ENCODE measurements around the gene GLRX3.

GLRX3 gene

DNA sequence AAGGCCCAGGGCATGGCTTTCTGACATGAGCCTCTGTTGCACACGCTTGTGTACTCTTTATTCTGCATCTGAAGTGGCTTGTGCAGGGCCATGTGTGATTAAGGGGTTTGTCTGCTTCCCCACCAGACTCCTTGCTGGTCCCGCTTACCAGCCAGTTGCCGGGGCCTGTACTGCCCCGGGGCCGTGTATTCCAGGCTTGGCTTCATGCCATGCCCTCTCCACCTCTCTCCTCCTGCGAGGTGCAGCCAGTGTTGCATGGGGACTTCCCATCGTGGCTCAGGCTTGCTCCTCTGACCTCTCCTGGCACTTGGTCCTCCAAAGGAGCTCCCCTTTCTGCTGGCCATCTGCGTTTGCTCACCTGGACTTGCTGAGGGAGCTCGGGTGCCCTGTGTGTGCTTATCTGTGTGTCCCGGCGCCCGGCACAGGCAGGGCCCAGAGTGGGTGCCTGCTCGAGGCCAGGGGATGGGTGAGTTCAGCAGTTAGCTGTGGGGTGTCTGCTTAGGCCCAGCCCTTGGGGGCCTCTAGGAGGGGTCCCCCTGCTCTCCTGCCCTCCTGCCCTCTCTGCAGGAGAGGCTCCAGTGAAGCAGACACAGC is 14.6 kb upstream of the GLRX3 start:
- no peaks in the 10 kb centered on the region for H3K36me3 Mint-ChIP-seq (ENCODE audit: low read depth)
- peaks cover 19% of the 10 kb centered on the region for H3K27me3 Mint-ChIP-seq (ENCODE audit: low read depth)
- no peak overlapping the region for H3K4me3 Mint-ChIP-seq
- H3K4me1 Mint-ChIP-seq (ENCODE audit: low read depth): no peaks in the 10 kb centered on the region
- no peak overlapping the region for H3K27ac Mint-ChIP-seq
- H3K9me3 Mint-ChIP-seq: peaks cover 10% of the 10 kb centered on the region

DNA sequence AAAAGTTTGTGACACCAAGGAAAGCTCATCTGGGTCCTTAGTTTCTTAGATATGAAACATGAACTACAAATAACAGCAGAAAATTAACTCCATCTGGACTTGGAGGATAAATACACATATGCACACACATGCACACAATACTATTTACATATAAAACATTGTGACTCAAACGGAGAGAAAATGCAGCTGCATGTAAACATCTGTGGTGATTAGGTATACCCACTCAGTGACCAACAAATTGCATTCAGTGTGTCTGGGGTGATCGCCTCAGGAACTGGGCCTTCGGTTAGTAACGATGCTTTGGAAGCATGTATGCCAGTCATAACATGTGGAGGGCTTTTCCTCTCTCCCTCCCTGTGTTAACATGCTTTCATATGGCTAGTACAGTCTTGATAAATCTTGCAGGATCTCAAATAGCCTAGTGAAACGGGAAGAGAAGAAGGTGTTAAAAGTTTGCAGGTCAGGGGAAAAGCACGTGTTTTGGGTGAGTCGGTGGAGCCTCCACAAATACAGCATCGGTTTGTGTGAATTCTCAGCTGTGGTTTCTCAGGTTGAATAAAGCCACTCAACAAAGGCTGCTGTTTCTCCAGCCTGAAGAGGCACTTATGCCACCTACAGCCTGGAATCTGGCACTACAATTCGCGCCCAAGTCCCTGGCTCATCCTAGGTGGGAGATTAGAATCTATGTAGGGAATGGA is 8.7 kb upstream of the GLRX3 start:
- Mint-ChIP-seq H3K4me3 (no peak overlapping the region), H3K36me3 (ENCODE audit: low read depth) (no peaks in the 10 kb centered on the region)

DNA sequence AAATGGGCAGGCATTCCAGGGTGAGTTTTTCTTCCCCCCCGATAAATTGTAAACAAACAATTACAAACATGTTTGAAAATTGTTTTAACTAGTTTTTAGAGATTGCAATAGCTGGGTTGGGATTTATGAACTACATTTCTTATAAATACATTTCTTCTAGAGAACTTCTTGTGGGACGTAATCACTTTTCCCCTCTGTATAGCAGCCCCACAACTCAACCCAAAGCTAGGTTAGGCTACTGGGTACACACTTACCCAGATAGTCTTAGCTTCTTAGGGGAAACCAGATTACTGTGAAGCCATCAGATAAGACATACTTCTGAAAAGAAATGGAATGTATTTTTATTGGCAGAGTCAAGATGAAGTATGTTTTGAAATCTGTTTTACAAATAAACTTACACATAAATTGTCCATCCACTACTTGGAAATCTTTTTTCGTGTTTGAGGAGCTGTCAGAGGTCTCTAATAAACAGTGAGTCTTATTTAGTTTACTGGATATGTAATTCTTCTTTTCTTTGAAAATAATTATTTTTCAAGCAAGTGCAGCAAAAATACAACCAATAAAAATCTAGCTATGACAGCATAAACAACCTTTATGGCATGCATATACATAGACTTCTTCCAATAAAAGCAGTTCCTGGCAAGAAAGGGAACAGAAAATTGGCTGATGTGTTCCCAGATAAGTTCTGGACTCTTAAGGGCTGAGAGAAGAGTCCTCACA is 8.0 kb upstream of the GLRX3 start:
- Mint-ChIP-seq H3K4me1 (ENCODE audit: low read depth) (peaks cover 7% of the 10 kb centered on the region), H3K9me3 (no peaks in the 10 kb centered on the region), H3K4me3 (no peak overlapping the region), H3K27me3 (ENCODE audit: low read depth) (peaks cover 55% of the 10 kb centered on the region), H3K27ac (no peak overlapping the region), H3K36me3 (ENCODE audit: low read depth) (no peaks in the 10 kb centered on the region)

More for the DNA sequence above, 8.7 kb upstream of the GLRX3 start:
- Mint-ChIP-seq H3K4me1 (ENCODE audit: low read depth) (peaks cover 7% of the 10 kb centered on the region), H3K27ac (no peak overlapping the region), H3K27me3 (ENCODE audit: low read depth) (peaks cover 55% of the 10 kb centered on the region), H3K9me3 (no peaks in the 10 kb centered on the region)

DNA sequence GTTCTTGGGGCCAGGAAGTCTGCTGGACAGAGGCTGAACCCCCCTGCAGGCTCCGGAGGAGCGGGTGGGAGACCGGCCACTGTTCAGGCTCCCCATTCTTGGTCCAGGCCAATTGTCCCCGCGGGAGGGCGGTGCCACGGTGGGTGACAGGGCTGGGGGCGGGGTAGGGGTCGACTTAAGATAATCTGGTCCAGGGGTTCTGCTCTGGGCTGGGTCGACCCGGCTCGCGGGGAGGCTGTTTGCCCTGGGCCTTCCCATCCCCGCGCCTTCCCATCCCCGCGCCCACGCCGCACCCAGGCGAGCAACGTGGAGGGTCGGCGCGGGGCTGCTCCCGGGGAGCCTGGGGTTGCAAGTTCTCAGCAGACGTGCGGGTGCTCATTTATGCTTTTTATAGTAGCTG is 7.3 kb upstream of the GLRX3 start:
- H3K4me3 Mint-ChIP-seq: no peak overlapping the region
- no peaks in the 10 kb centered on the region for H3K9me3 Mint-ChIP-seq
- H3K27me3 Mint-ChIP-seq (ENCODE audit: low read depth): peaks cover 53% of the 10 kb centered on the region
- H3K36me3 Mint-ChIP-seq (ENCODE audit: low read depth): no peaks in the 10 kb centered on the region
- no peak overlapping the region for H3K27ac Mint-ChIP-seq
- peaks cover 7% of the 10 kb centered on the region for H3K4me1 Mint-ChIP-seq (ENCODE audit: low read depth)

DNA sequence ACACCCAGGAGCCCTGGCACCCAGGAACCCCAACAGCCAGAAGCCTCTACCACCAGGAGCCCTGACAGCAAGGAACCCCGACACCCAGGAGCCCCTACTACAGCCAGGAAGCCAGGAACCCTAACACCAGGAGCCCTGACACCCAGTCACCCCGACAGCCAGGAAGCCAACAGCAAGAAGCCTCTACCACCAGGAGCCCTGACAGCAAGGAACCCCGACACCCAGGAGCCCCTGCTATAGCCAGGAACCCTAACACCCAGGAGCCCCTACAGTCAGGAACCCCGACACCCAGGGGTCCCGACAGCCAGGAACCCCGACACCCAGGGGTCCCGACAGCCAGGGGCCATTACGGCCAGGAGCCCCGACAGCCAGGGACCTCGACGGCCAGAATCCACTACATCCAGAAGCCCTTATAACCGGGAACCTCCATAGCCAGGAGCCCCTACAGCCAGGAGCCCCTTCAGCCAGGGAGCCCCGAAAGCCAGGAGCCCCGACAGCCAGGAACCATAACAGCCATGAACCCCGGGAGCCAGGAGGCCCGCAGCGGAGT is 440 bp upstream of the GLRX3 start:
- Mint-ChIP-seq H3K4me1 (ENCODE audit: low read depth) (peaks cover 29% of the 10 kb centered on the region), H3K27me3 (ENCODE audit: low read depth) (peaks cover 29% of the 10 kb centered on the region), H3K27ac (no peak overlapping the region), H3K36me3 (ENCODE audit: low read depth) (peaks cover 4% of the 10 kb centered on the region), H3K9me3 (no peaks in the 10 kb centered on the region), H3K4me3 (peak overlapping the region; percentile 90)

DNA sequence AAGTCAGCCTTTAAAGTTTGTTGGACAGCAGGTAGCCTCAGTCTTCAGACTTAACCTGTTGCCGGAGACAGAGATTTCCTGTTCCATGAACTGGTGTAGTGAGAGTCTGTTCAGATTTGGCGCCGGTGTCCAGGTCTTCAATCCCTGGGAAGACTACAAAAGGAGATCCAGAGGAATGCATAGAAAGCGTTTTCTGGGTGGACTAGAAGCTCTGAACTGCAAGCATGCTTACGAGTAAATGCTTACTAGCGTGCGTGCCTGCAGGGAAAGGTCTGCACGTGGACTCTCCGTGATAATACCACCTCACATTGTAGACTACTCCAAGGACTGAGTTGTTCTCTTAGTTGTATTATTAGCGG is 878 bp downstream of the GLRX3 start:
- peaks cover 7% of the 10 kb centered on the region for H3K36me3 Mint-ChIP-seq (ENCODE audit: low read depth)
- H3K9me3 Mint-ChIP-seq: no peaks in the 10 kb centered on the region
- H3K4me3 Mint-ChIP-seq: peak overlapping the region; percentile 84
- peak overlapping the region; percentile 62 for H3K27ac Mint-ChIP-seq
- H3K27me3 Mint-ChIP-seq (ENCODE audit: low read depth): peaks cover 16% of the 10 kb centered on the region
- H3K4me1 Mint-ChIP-seq (ENCODE audit: low read depth): peaks cover 41% of the 10 kb centered on the region

DNA sequence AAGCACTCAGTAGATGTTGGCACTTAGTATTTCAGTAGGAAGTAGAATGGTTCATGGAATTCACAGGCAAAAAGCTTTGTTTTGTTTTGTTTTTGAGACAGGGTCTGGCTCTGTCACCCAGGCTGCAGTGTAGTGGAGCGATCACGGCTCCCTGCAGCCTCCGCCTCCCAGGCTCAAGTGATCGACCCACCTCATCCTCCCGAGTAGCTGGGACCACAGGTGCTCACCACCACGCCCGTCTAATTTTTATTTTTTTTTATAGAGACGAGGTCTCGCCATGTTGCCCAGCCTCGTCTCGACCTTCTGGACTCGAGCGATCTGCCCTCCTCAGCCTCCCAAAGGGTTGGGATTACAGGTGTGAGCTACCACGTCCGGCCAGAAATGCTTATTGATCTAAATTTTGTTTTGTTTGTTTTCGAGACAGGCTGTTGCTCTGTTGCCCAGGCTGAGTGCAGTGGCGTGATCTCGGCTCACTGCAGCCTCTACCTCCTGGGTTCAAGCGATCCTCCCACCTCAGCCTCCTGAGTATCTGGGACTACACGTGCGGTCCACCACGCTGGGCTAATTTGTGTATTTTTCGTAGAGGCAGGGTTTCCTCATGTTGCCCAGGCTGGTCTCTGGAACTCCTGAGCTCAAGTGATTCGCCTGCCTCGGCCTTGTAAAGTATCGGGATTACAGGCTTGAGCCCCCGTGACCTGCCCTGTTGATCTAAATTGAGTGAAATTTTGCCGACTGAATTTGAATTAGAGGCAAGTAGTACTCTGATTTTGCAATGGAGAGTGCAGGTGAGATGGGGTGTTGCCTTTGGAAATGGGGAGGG is 1.7 kb downstream of the GLRX3 start:
- H3K4me1 Mint-ChIP-seq (ENCODE audit: low read depth): peaks cover 47% of the 10 kb centered on the region
- H3K36me3 Mint-ChIP-seq (ENCODE audit: low read depth): peaks cover 14% of the 10 kb centered on the region
- H3K9me3 Mint-ChIP-seq: no peaks in the 10 kb centered on the region
- peaks cover 15% of the 10 kb centered on the region for H3K27me3 Mint-ChIP-seq (ENCODE audit: low read depth)
- H3K27ac Mint-ChIP-seq: no peak overlapping the region
- H3K4me3 Mint-ChIP-seq: peak overlapping the region; percentile 84

DNA sequence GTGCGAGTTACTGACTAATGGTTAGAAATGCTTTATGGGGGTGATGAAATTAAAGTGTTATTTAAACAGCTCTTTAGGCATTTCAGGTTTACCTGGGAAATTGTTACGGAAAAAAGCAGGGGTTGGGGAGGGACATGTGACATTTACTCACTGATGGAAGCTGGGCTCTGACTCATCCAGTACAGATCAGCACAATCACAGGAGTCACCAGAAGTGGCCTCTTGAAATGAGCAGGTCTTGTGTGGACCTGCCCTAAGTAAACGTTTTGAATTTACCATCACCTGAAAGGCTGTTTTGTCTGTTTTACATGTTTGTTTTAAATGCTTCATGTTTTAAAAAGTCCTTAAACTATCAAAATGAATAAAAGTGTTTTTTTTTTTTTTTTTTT is 2.3 kb downstream of the GLRX3 start:
- Mint-ChIP-seq H3K27ac (no peak overlapping the region), H3K9me3 (no peaks in the 10 kb centered on the region), H3K36me3 (ENCODE audit: low read depth) (peaks cover 18% of the 10 kb centered on the region), H3K27me3 (ENCODE audit: low read depth) (peaks cover 15% of the 10 kb centered on the region), H3K4me1 (ENCODE audit: low read depth) (peaks cover 47% of the 10 kb centered on the region), H3K4me3 (peak overlapping the region; percentile 84)

DNA sequence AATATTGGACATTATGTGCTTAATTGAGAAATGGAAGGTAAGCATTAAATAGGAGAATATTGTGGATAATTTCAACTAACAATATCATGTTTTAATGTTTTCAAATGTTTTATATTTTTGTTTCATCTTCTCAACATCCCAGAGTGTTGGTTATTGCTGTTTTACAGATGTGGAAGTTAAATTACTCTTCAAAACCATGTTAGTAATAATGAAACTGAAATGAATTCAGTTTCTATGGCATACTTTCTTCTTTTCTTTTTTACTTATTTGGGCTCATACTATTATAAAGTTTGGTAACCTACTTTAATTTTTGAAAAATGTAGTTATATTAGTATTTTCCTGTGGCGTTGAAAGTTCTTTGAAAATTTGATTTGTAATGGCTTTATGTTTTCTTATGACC is 4.2 kb downstream of the GLRX3 start:
- H3K36me3 Mint-ChIP-seq (ENCODE audit: low read depth): peaks cover 20% of the 10 kb centered on the region
- no peak overlapping the region for H3K27ac Mint-ChIP-seq
- peaks cover 45% of the 10 kb centered on the region for H3K4me1 Mint-ChIP-seq (ENCODE audit: low read depth)
- no peak overlapping the region for H3K4me3 Mint-ChIP-seq
- no peaks in the 10 kb centered on the region for H3K27me3 Mint-ChIP-seq (ENCODE audit: low read depth)
- no peaks in the 10 kb centered on the region for H3K9me3 Mint-ChIP-seq

DNA sequence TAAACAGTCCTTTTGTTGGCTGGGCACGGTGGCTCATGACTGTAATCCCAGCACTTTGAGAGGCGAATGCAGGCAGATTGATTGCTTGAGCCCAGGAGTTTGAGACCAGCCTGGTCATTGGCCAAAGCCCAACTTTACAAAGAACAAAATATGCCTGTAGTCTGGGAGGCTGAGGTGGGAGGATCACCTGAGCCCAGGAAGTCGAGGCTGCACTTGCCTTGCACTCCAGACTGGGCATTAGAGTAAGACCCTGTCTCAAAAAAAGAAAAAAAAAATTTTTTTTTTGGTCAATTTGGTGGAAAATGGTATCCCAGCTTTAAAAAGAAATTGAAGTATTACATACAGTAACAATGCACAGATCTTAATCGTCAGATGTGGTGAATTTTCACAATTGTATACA is 4.8 kb downstream of the GLRX3 start:
- peaks cover 45% of the 10 kb centered on the region for H3K4me1 Mint-ChIP-seq (ENCODE audit: low read depth)
- H3K36me3 Mint-ChIP-seq (ENCODE audit: low read depth): peaks cover 22% of the 10 kb centered on the region
- H3K4me3 Mint-ChIP-seq: no peak overlapping the region
- no peak overlapping the region for H3K27ac Mint-ChIP-seq
- no peaks in the 10 kb centered on the region for H3K27me3 Mint-ChIP-seq (ENCODE audit: low read depth)
- no peaks in the 10 kb centered on the region for H3K9me3 Mint-ChIP-seq

DNA sequence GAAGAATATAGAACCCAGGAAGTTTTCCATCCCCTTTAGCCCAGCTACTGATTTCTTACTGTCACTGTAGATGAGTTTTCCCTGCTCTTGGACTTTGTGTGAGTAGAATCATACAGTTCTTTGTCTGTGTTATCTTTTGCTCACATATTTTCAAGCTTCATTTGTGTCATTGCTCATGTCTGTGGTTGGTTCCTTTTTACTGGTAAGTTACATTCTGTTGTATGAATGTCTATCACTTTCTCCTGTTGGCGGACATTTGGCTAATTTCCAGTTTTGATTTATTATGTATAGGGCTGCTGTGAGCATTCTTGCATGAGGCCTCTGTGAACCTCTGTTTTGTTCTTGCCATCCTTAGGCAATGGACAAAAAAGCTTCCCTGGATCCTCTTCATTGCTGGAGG is 5.3 kb downstream of the GLRX3 start:
- Mint-ChIP-seq H3K4me1 (ENCODE audit: low read depth) (peaks cover 49% of the 10 kb centered on the region), H3K36me3 (ENCODE audit: low read depth) (peaks cover 24% of the 10 kb centered on the region), H3K9me3 (no peaks in the 10 kb centered on the region), H3K27me3 (ENCODE audit: low read depth) (no peaks in the 10 kb centered on the region), H3K27ac (peak overlapping the region; percentile 52), H3K4me3 (no peak overlapping the region)

DNA sequence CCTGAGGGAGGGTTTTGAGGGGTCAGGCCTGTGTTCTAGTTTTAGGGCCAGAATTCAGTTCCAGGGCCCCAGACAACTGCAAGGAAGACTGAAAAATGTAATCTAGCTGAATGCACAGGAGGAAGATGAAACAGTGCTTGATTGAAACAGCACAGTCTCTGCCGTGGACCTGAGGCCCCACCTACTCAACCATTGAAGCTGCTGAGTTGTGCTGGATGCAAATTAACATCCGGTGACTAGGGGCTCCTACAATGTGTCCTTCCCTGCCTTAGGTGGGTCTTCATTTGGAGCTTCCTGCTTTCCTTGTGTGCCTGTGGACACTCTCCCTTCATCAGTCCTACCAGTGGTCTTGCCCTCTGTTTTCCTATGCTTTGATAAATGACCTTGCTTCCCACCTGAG is 5.7 kb downstream of the GLRX3 start:
- peak overlapping the region; percentile 52 for H3K27ac Mint-ChIP-seq
- H3K9me3 Mint-ChIP-seq: no peaks in the 10 kb centered on the region
- peaks cover 27% of the 10 kb centered on the region for H3K36me3 Mint-ChIP-seq (ENCODE audit: low read depth)
- H3K4me1 Mint-ChIP-seq (ENCODE audit: low read depth): peaks cover 48% of the 10 kb centered on the region
- no peaks in the 10 kb centered on the region for H3K27me3 Mint-ChIP-seq (ENCODE audit: low read depth)
- H3K4me3 Mint-ChIP-seq: no peak overlapping the region

DNA sequence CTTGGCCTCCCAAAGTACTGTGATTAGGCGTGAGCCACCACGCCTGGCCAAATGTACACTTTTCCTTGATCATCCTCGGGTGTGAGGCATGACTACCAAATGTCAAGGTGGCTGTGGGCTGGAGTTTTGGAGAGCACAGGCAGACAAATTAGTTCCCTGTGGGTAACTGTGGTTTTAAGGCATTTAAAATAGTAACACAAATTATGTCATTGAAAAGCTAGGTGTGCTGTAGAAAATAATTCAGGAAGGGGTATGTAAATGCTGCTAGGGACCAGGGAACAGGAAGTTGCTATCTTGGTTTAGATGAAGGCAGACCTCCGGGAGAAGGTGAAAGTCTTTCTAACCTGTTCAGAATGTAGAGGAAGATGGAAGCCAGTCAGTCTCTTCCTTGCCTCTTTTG is 9.9 kb downstream of the GLRX3 start:
- H3K4me3 Mint-ChIP-seq: no peak overlapping the region
- peaks cover 32% of the 10 kb centered on the region for H3K36me3 Mint-ChIP-seq (ENCODE audit: low read depth)
- no peaks in the 10 kb centered on the region for H3K27me3 Mint-ChIP-seq (ENCODE audit: low read depth)
- peaks cover 21% of the 10 kb centered on the region for H3K4me1 Mint-ChIP-seq (ENCODE audit: low read depth)
- no peak overlapping the region for H3K27ac Mint-ChIP-seq
- H3K9me3 Mint-ChIP-seq: no peaks in the 10 kb centered on the region

DNA sequence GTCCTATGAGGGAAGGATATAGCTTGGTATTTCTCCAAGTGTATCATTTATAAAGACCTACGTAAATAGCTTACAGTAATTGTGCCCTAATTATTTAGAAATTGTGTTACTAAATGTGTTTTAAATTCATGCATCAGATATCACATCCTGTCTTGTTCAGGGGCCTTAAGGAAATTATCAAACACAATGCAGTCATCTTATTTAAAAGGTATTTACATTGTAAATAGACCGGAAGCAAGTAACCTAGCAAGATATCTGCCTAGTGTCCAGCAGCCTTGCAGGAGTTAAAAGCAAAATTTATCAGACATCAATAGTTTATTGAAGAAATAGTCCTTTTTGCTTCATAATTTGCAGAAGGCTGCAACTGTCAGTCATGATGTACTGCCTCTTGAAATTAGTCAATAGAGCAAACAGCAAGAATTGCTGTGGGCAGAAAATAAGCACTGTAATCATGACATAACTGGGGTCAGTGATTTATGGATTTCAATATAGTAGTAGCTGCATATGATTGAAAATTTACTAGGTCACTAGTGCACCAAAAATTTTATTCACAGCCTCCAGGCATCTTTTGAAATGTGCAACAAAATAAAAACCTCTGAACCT is 23.1 kb downstream of the GLRX3 start:
- H3K4me3 Mint-ChIP-seq: no peak overlapping the region
- H3K27ac Mint-ChIP-seq: no peak overlapping the region
- H3K9me3 Mint-ChIP-seq: no peaks in the 10 kb centered on the region
- peaks cover 25% of the 10 kb centered on the region for H3K36me3 Mint-ChIP-seq (ENCODE audit: low read depth)
- H3K4me1 Mint-ChIP-seq (ENCODE audit: low read depth): peaks cover 17% of the 10 kb centered on the region
- H3K27me3 Mint-ChIP-seq (ENCODE audit: low read depth): no peaks in the 10 kb centered on the region
